CD14-positive monocyte (primary cell): ENCODE results near the gene RPP14. TPM values are rescaled to one million over a fixed set of nuclear protein-coding genes. Genes with fewer than 3 reads are reported as not detected.

Experiments used
- DNase-seq, 3 donors: peaks; one replicate each; pipeline ENCODE4 v3.0.0-alpha.2; 2011 to 2022
- H2AFZ ChIP-seq: 2 replicates; pipeline ENCODE4 v1.6.0; 2012; ENCODE audit warnings: mild to moderate bottlenecking, low read depth, low read length, inconsistent platforms; ENCODE audit not compliant: insufficient read depth, poor library complexity, severe bottlenecking
- H3K27ac ChIP-seq, 2 donors: 1 replicate in 1 of 2; 2 replicates in 1 of 2; pipeline ENCODE4 v1.5.1; 2012 to 2013; ENCODE audit warnings: low read length in 2 of 2, control low read depth in 1 of 2, inconsistent platforms in 1 of 2, low read depth in 1 of 2, mild to moderate bottlenecking in 1 of 2
- H3K27me3 ChIP-seq, 2 donors: one replicate each; pipeline versions ENCODE4 v1.6.0 to v1.6.1; 2011 to 2013; ENCODE audit warnings: low read length in 2 of 2; ENCODE audit not compliant: control insufficient read depth in 2 of 2, insufficient read depth in 2 of 2
- H3K36me3 ChIP-seq, 2 donors: replicated peaks in 1 of 2; 1 replicate in 1 of 2; 2 replicates in 1 of 2; pipeline versions ENCODE4 v1.5.1 to v1.6.1; 2012 to 2013; ENCODE audit warnings: low read length in 2 of 2, control low read depth in 1 of 2, inconsistent platforms in 1 of 2, mild to moderate bottlenecking in 1 of 2; ENCODE audit not compliant: insufficient read depth in 2 of 2, control insufficient read depth in 1 of 2
- H3K4me1 ChIP-seq, 2 donors: 1 replicate in 1 of 2; 2 replicates in 1 of 2; pipeline versions ENCODE4 v1.5.1 to v1.6.1; 2012 to 2013; ENCODE audit warnings: low read length in 2 of 2, control low read depth in 1 of 2, inconsistent platforms in 1 of 2, mild to moderate bottlenecking in 1 of 2, moderate library complexity in 1 of 2; ENCODE audit not compliant: insufficient read depth in 2 of 2, control insufficient read depth in 1 of 2
- H3K4me2 ChIP-seq: replicated peaks from 2 replicates; pipeline ENCODE3; 2012; ENCODE audit warnings: low read length, moderate library complexity, mild to moderate bottlenecking; ENCODE audit not compliant: poor library complexity, severe bottlenecking; ENCODE audit errors: extremely low read depth
- H3K4me3 ChIP-seq, 3 experiments: fragments of 200-600 bp in 1 of 3; sonication (generic) in 1 of 3; replicated peaks in 1 of 3; 1 replicate in 2 of 3; 2 replicates in 1 of 3; pipeline ENCODE4 v1.5.1; 2011 to 2013; ENCODE audit warnings: low read length in 3 of 3, mild to moderate bottlenecking in 3 of 3, control low read depth in 2 of 3, low read depth in 2 of 3, inconsistent platforms in 1 of 3, moderate library complexity in 1 of 3
- H3K79me2 ChIP-seq: 2 replicates; pipeline ENCODE4 v1.6.0; 2012; ENCODE audit warnings: mild to moderate bottlenecking, control low read depth, inconsistent platforms, low read length, moderate library complexity; ENCODE audit not compliant: insufficient read depth
- H3K9ac ChIP-seq: 2 replicates; pipeline ENCODE4 v1.6.0; 2017; ENCODE audit warnings: low read length, mild to moderate bottlenecking; ENCODE audit not compliant: insufficient read depth, poor library complexity, severe bottlenecking
- H3K9me3 ChIP-seq, 2 donors: replicated peaks in 1 of 2; 1 replicate in 1 of 2; 2 replicates in 1 of 2; pipeline versions ENCODE4 v1.5.1 to v1.6.1; 2012 to 2013; ENCODE audit warnings: low read length in 2 of 2, control low read depth in 1 of 2; ENCODE audit not compliant: control insufficient read depth in 1 of 2, insufficient read depth in 1 of 2
- H4K20me1 ChIP-seq: 2 replicates; pipeline ENCODE4 v1.6.0; 2012; ENCODE audit warnings: mild to moderate bottlenecking, low read length, control low read depth, moderate library complexity; ENCODE audit not compliant: insufficient read depth
- H3K27ac Mint-ChIP-seq, 7 donors: one replicate each; pipeline ENCODE4 v1.8.0; 2020; ENCODE audit warnings: mild to moderate bottlenecking in 7 of 7, mixed read lengths in 7 of 7, moderate library complexity in 6 of 7, inconsistent platforms in 2 of 7
- H3K27me3 Mint-ChIP-seq, 3 donors: one replicate each; pipeline ENCODE4 v1.8.0; 2021 to 2022; ENCODE audit warnings: low read depth in 3 of 3, mild to moderate bottlenecking in 3 of 3, mixed read lengths in 3 of 3, moderate library complexity in 3 of 3, inconsistent platforms in 1 of 3
- H3K36me3 Mint-ChIP-seq, 2 donors: one replicate each; pipeline ENCODE4 v1.8.0; 2020; ENCODE audit warnings: mixed read lengths in 2 of 2, inconsistent platforms in 1 of 2, mild to moderate bottlenecking in 1 of 2
- H3K4me1 Mint-ChIP-seq: one replicate; pipeline ENCODE4 v1.8.0; 2020; ENCODE audit warnings: mild to moderate bottlenecking, mixed read lengths
- H3K4me3 Mint-ChIP-seq, 2 donors: one replicate each; pipeline ENCODE4 v1.8.0; 2020; ENCODE audit warnings: mild to moderate bottlenecking in 2 of 2, mixed read lengths in 2 of 2, moderate library complexity in 1 of 2
- H3K9me3 Mint-ChIP-seq, 7 donors: one replicate each; pipeline ENCODE4 v1.8.0; 2020 to 2022; ENCODE audit warnings: mixed read lengths in 7 of 7, mild to moderate bottlenecking in 6 of 7, moderate library complexity in 6 of 7, inconsistent platforms in 2 of 7
- CTCF ChIP-seq: fragments of 200-600 bp; IDR thresholded peaks from one replicate; pipeline ENCODE4 v1.8.0; 2022; ENCODE audit warnings: antibody characterized with exemption, mild to moderate bottlenecking
- WGBS: methylation state at CpG from one replicate; pipeline ENCODE4 v1.1.5; 2013; ENCODE audit warnings: missing lambda C conversion rate; ENCODE audit not compliant: insufficient coverage; 5-methylcytosine and 5-hydroxymethylcytosine counted together
- intact Hi-C, 2 donors: fragments of 100-400 bp; cut with micrococcal nuclease; formaldehyde crosslinking; loops; one replicate each; pipeline versions ENCODE4 v1.15.0 to v1.15.1; 2023
- polyA plus RNA-seq, 3 donors: library from polyadenylated mRNA; depleted of rRNA in 1 of 3; unstranded in 2 of 3; stranded (reverse) in 1 of 3; fragments of 300-500 nt in 2 of 3; fragments of >200 nt in 1 of 3; fragmentation: Illumina TruSeq in 2 of 3; gene quantifications; 1 replicate in 2 of 3; 2 replicates in 1 of 3; pipeline ENCODE4 v1.2.3, GENCODE V29; 2012 to 2021

Gene RPP14
- polyA plus RNA-seq, 3 donors = 3.5 to 8.8 (median 6.6) TPM

GRCh38 chr3:58356054-58356453 lies 50.0 kb downstream of the RPP14 start:
- Histone ChIP-seq H3K27ac (peak overlapping the region; percentile 52 to 84), H3K9ac (no peak overlapping the region), H2AFZ (no peak overlapping the region), H4K20me1 (peaks cover 83% of the 10 kb centered on the region), H3K79me2 (peaks cover 97% of the 10 kb centered on the region), H3K27me3 (no peaks in the 10 kb centered on the region), H3K4me1 (peaks cover 56 to 64% of the 10 kb centered on the region in 2 donors), H3K9me3 (no peaks in the 10 kb centered on the region), H3K4me3 (peak overlapping the region in 1 of 3 experiments; percentile 38), H3K4me2 (peak overlapping the region; percentile 68), H3K36me3 (peaks cover 0 to 3% of the 10 kb centered on the region in 2 donors)
- Mint-ChIP-seq H3K27ac (peak overlapping the region; percentile 89 to 98 (median 98)), H3K27me3 (peaks cover 0 to 3% (median 1%) of the 10 kb centered on the region in 3 donors), H3K4me1 (peaks cover 63% of the 10 kb centered on the region), H3K4me3 (peak overlapping the region in 1 of 2 donors; percentile 42), H3K9me3 (no peaks in the 10 kb centered on the region), H3K36me3 (peaks cover 6 to 11% of the 10 kb centered on the region in 2 donors)
- intact Hi-C loops = loop anchor here in 1 of 2 donors (2.0 kb wide), 1 partner anchor 21 kb away; no protein-coding TSS in a partner anchor
- no peak for TF ChIP-seq CTCF
- 0% methylated on average over 1 of the region's 4 CpGs for WGBS
- DNase-seq = peak; percentile 72 to 77 (median 76)

GRCh38 chr3:58357402-58357801 lies 51.4 kb downstream of the RPP14 start:
- Mint-ChIP-seq H3K36me3 (peaks cover 3 to 13% of the 10 kb centered on the region in 2 donors), H3K27me3 (peaks cover 0 to 3% (median 1%) of the 10 kb centered on the region in 3 donors), H3K4me3 (no peak overlapping the region), H3K4me1 (peaks cover 50% of the 10 kb centered on the region), H3K27ac (peak overlapping the region; percentile 11 to 89 (median 66)), H3K9me3 (no peaks in the 10 kb centered on the region)
- H3K27ac ChIP-seq = peak overlapping the region in 1 of 2 donors; percentile 11
- DNase-seq = no peak
- no peaks in the 10 kb centered on the region for H3K27me3 ChIP-seq
- H3K79me2 ChIP-seq = peaks cover 97% of the 10 kb centered on the region
- no peak overlapping the region for H3K4me3 ChIP-seq
- H3K4me1 ChIP-seq = peaks cover 44 to 50% of the 10 kb centered on the region in 2 donors
- no peak overlapping the region for H3K4me2 ChIP-seq
- no CpG with 5 or more reads among the region's 3 CpGs for WGBS
- no peak overlapping the region for H3K9ac ChIP-seq
- no peak for TF ChIP-seq CTCF
- intact Hi-C loops = loop anchor here in 1 of 2 donors (2.0 kb wide), 1 partner anchor 23 kb away; no protein-coding TSS in a partner anchor
- peaks cover 87% of the 10 kb centered on the region for H4K20me1 ChIP-seq
- H2AFZ ChIP-seq = no peak overlapping the region
- peaks cover 0 to 3% of the 10 kb centered on the region in 2 donors for H3K36me3 ChIP-seq
- no peaks in the 10 kb centered on the region for H3K9me3 ChIP-seq
